B cell (primary cell): ENCODE measurements around the gene EXOC1.

Experiments used
- CTCF ChIP-seq: fragments of 200-600 bp; IDR thresholded peaks from one replicate; pipeline ENCODE4 v1.8.0; 2022; ENCODE audit warnings: antibody characterized with exemption, mild to moderate bottlenecking
- EZH2 ChIP-seq: IDR thresholded peaks from 2 replicates; pipeline ENCODE4 v1.6.1; 2012; ENCODE audit warnings: borderline replicate concordance, low read depth, mild to moderate bottlenecking, moderate library complexity, low read length; ENCODE audit not compliant: insufficient read depth, poor library complexity, severe bottlenecking

GRCh38 chr4:55884093-55884850 is 30.8 kb downstream of the EXOC1 start:
- no peak for TF ChIP-seq CTCF
- TF ChIP-seq EZH2 = no peak
